CD4-positive, alpha-beta T cell treated with Interleukin-15 for 4 hours (primary cell): ENCODE measurements around the gene SBSN.

ENCODE experiments used
- DNase-seq: peaks from one replicate; pipeline ENCODE4 v3.0.0-alpha.2; 2020; ENCODE audit warnings: low spot score

Gene SBSN

DNA sequence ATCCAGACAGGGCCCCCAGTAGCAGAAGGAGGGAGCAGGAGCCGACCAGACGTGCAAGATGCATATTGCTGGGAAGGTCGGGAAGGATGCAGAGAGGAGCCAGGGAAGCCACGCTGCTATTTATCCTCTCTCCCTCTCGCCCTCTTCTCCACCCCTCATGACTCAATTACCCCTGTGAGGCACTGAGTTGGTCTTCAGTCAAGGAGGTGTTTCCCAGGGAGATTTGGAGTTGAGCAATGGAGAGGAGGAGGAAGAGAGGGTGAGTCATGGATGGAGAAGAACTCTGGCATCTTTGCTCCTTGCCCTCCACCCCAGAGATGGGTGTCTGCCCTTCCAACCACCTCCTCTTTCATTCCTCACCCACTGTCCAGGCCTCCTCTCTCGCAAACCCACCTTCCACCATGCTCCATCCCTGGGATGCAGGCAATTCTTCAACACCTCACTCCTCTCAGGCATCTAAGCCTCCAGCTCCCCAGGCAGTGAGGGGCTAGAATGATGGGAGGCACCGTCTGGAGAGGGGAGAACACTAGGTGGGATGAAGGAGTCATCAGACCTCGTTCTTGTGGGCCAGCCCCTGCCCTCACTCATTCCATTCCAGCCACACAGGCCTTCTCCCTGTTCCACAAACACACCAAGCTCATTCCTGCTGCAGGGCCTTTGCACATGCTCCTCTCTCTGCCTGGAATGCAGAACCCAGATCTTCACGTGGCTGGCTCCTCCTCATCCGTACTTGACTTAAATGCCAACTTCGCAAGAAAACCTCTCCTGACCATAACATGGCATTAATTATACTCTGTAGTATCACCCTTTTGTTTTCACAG lies at the start of gene SBSN:
SBSN (minus strand) TSS at position 94 of the 821 bp plus-strand sequence; CDS start at position 64, 30 bp downstream.
- no peak for DNase-seq

DNA sequence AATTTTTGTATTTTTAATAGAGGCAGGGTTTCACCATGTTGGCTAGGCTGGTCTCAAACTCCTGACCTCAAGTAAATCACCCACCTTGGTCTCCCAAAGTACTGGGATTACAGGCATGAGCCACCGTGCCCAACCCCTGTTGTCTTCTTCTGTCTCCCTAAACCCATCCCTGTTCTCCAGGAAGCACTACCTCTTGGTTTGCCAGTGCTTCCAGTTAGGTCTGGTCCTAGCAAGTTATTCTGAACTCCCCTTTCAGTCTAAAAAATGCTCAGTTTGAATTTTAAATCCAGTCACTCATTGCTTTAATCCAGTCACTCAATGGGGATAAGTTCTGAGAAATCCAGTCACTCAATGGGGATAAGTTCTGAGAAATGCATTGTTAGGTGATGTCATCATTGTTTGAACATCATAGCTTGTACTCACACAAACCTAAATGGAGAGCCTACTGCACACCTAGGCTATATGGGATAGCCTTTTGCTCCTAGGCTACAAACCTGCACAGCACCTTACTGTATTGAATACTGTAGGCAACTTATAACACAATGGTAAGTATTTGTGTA lies 43.4 kb upstream of the SBSN start:
- DNase-seq, result no peak

GRCh38 chr19:35569281-35569781 lies 41.2 kb upstream of the SBSN start:
- no peak for DNase-seq

DNA sequence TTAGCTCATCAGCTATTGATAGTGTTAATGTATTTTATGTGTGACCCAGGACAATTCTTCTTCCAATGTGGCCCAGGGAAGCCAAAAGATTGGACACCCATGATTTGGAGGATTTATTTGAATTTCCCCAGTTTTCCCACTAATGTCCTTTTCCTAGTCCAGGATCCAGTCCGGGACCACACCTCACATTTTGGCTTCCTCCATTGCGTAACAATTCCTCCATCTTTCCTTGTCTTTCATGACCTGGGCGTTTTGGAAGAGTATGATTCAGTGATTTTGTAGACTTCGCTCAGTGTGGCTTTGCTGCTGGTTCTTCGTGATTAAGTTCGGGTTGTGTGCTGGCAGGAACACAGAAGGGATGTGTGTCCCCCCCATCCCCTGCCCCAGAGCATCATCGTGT lies 38.6 kb upstream of the SBSN start:
- no peak for DNase-seq

DNA sequence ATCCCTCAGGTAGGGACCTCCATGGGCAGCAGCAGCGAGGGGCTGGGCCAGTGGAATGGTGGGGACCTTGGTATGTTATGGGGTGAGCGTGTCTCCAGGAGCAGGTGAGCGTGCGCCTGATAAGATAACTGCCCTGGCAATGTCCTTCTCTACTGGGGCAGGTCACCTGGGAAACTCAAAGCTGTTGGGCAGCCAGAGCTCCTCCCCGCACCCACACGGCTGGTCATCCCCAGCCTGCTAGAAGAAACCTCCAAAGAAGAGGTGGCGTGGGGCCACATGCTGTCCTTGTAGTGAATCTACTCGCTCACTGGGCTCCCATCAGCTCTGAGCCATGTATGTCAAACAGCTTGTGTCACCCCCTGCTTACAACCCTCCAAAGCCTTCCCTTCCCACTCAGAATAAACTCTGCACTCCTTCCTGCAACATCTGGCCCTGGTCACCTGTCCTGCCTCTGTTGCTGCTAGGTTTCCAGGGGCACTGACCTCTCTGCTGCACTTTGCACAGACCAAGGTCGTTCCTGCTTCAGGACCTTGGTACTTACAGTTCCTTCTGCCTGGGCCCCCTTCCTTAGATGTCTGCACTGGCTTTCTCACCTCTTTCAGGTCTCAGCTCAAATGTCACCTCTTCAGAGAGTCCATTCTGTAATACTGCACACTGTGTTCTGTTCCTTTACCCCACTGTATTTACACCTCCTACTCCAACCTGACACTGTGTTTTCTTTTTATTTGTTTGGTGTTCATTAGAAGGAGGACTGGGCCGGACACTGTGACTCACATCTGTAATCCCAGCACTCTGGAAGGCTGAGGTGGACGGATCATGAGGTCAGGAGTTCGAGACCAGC lies 37.1 kb upstream of the SBSN start:
- DNase-seq, result no peak

- DNase-seq, result no peak
Measured at GRCh38 chr19:35563207-35563829, 35.2 kb upstream of the SBSN start, which contains the start of gene ATP4A. Gene ATP4A (minus strand): TSS chr19:35563658. CDS start chr19:35563629, 29 bp downstream.

- DNase-seq, result no peak
Measured at GRCh38 chr19:35562776-35563175, 34.7 kb upstream of the SBSN start.

DNA sequence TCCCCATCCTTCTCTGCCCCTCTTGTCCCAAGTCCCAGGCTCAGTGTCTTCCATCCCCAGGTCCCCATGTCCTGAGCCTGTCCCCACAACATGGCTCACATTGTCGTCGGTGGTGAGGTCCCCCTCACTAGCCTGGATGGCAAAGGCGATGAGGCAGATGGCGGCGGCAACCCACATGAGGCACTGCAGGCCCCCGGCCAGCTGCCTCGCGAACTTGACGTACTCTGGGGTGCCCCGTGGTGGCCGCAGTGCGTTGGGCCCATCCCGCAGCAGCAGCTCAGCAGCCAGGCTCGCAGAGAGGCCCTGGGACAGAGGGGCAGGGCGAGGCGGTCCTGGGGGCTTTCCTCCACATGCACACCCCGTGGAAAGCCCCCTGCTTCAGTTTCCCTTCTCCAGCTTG lies 34.2 kb upstream of the SBSN start:
- no peak for DNase-seq

DNA sequence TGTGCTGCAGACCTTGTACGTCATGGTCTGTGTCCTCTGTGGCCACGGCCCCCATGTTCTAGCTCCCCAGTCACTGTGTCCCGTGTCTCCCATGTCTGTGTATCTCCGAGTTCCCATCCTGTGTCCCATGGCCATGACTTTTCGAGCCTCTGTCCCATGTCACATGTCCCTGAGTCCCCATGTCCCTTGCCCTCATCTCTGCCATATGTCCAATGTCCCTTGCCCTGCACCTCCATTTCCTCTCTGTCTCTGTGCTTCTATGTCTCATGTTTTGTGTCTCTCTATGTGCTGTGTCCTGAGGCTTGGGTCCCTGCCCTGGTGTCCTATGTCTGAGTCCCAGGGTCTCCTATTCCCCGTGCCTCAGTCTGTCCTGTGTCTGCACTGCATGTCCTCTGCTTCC lies 33.3 kb upstream of the SBSN start:
- DNase-seq, result no peak

DNA sequence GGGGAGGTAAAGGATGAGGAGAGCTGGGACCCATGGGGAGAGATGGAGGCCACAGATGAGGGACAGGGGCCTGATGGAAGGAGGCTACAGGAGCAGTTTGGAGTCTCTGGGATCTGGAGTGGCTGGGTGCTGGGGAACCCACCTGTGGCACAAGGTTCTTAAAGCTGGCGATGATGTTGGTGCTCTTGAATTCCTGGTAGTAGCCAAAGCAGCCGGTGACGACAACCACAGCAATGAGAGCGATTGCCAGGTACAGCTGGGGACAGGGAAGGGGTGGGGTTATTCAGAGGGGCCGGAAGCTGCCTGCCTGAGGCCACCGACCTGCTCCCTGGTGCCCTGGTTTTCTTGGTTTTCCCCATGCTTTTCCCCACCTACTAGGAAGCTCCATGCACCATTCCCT lies 32.6 kb upstream of the SBSN start:
- no peak for DNase-seq

DNA sequence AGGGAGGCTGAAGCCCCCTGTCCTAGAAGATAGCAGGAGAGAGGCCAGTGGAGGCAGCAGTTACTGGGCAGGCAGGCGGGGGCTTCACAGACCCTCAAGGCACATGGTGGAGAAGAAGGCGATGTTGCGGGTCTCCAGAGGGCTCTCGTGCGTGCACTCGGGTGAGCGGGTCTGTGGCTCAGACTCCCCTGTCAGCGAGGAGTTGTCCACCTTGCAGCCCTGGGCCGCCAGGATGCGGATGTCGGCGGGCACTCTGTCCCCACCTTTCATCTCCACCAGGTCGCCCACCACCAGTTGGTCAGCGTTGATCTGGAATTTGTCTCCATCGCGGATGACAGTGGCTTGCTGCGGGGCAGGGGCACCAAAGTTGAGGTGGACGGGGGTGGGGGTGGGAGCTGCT lies 32.2 kb upstream of the SBSN start:
- no peak for DNase-seq

GRCh38 chr19:35559781-35560180 lies 31.7 kb upstream of the SBSN start:
- DNase-seq, result no peak

DNA sequence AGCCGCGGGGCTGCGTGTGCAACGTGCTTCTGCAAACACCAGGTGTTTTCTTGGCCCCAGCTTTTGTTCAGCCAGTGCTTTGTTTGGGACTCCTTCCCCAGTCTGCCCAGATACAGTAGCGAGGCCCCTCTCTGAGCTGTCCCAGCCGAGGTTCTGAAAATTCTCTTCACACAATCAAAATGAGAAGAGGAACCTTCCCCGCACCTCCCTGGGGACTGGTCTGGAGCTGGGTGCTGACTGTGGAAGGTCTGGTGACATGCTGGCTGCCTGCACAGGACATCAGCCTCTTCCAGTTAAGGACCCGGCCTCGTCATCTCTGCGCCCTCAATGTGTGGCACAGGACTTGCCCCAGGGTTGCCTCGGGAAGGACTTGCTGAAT lies 31.2 kb upstream of the SBSN start:
- no peak for DNase-seq

DNA sequence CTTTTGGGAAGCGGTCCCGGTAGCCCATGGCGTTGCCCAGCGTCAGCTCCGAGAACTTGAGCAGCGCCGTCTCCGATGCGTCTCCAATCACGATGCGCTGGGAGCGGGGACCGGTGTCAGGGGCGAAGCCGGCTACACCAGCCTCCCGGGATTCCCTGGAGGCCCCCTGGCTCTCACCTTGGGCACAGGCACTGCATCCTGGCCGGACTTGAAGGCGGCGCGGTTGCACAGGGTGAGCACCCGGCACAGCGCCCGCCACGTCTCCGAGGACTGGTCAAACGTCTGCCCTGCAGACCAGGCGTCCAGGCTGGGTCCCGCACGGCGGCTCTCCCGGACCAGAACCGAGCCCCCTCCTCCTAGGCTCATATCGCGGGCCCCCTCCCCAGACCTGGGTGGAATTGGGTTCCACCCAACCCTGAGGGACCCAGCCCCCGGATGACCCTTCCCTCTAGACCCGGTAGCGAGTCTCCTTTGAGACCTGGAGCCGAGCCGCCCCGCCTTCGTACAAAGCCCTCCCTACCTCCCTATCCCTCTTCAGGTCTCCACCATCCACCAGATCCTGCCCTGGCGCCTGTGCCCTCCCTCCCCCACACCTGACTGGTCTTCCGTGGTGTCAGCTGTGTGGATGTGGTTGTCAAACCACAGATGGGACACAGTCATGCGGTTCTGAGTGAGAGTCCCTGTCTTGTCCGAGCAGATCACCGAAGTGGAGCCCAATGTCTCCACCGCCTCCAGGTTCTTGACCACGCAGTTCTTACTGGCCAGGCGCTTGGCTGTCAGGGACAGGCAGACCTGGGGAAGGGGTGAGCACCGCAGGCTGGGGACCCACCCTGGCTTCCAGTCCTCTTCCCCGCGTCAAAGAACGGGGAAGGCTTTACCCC lies 30.5 kb upstream of the SBSN start:
- no peak for DNase-seq

- peak; percentile 25 for DNase-seq
Measured at GRCh38 chr19:35557539-35558399, 29.7 kb upstream of the SBSN start.

DNA sequence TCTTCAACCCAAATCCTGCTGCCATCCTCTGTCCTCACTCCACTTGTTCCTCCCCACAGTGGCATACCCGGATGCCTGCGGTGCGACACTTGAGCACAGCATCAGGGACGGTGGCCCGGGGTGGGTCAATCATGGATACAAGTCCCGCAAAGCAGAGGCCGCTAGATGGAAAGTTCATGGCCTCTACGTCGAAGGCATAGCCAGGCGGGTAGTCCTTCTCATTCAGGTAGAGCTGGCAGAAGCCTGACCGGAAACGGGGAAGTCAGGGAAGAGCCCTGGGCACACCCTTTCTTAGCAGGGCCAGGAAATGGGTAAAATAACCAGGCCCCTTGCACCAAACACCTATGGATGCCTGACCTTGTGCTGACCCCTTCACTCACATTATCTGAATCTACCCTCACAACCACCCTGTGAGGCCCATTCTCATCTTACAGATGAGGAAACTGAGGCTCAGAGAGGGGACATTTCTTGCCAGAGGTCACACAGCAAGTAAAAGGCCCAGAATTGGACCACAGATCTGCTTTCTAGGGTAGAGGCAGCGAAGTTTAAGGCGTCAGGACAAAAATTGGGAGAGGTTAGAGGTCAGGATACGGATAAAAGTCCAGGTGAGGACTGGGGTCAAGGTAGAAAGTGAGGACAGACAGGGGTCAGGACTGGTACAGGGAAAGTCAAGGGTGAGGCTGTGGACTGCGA lies 28.9 kb upstream of the SBSN start:
- DNase-seq, result no peak

DNA sequence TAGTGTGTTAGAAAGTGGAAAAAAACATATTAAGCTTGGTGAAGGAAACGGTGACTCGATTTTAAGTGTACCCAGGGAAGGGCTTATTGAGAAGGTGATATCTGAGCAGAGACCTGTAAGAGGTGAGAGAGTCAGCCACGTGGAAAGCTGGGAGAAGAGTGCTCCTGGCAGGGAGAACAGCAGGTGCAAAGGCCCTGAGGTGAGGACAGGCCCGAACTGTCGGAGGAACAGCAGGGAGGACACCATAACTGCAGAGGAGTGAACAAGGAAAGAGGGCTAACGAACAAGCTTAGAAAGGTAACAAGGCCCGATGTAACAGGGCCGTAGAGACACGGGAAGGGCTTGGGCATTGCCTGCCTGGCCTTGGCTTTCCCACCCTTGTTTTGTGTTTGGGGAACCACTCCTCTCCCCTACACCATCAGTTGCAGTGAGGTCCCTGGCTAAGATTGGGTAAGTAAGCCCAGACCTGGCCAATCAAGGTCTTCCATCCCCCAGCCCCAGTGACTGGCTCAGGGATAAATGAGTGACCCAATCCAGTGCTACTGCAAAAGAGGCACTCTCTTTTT lies 28.0 kb upstream of the SBSN start:
- no peak for DNase-seq

- no peak for DNase-seq
Measured at GRCh38 chr19:35555301-35556005, 27.3 kb upstream of the SBSN start.

DNA sequence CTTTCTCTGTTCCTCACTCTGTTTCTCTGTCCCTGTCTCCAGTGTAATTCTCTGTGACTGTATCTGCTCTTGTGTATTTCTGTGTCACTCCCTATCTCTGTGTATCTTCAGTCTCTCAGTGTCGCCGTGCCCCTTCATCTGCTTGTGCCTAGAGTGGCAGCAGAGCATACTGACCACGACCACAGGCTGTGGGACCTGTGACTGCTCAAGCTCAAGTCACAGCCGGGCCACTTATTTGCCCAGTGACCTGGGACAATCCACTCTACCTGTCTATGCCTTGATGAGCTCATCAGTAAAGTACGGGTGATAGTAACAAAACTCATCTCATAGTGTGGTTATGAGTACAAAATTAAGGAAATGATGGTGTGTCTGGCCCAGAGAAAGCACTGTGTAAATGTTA lies 26.0 kb upstream of the SBSN start:
- no peak for DNase-seq
